Measurements from ENCODE around the gene ADCY7. TPM values are rescaled to one million over a fixed set of nuclear protein-coding genes. Genes with fewer than 3 reads are reported as not detected.

ADCY7 gene
- total RNA-seq, 1 donor from 2014 or later: 128 TPM

- no peaks in the 10 kb centered on the region for H3K27me3 Mint-ChIP-seq
- no peak for ATAC-seq (ENCODE audit: low read depth)
- ChIA-PET CTCF (no interaction called here), POLR2A (no interaction called here)
- H3K27ac Mint-ChIP-seq: no peak overlapping the region
- peak; percentile 9 for DNase-seq
- TF ChIP-seq, protein P1, sequence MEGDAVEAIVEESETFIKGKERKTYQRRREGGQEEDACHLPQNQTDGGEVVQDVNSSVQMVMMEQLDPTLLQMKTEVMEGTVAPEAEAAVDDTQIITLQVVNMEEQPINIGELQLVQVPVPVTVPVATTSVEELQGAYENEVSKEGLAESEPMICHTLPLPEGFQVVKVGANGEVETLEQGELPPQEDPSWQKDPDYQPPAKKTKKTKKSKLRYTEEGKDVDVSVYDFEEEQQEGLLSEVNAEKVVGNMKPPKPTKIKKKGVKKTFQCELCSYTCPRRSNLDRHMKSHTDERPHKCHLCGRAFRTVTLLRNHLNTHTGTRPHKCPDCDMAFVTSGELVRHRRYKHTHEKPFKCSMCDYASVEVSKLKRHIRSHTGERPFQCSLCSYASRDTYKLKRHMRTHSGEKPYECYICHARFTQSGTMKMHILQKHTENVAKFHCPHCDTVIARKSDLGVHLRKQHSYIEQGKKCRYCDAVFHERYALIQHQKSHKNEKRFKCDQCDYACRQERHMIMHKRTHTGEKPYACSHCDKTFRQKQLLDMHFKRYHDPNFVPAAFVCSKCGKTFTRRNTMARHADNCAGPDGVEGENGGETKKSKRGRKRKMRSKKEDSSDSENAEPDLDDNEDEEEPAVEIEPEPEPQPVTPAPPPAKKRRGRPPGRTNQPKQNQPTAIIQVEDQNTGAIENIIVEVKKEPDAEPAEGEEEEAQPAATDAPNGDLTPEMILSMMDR (IDR thresholded peaks at IDR 0.05): no peak
- H3K4me3 Mint-ChIP-seq: no peak overlapping the region
- H3K4me1 Mint-ChIP-seq: no peaks in the 10 kb centered on the region
- intact Hi-C loops (cut with micrococcal nuclease): no loop called here
- peaks cover 61% of the 10 kb centered on the region for H3K36me3 Mint-ChIP-seq (ENCODE audit: low read depth)
- no peaks in the 10 kb centered on the region for H3K9me3 Mint-ChIP-seq
These were observed 36.2 kb downstream of the ADCY7 start for GRCh38 chr16:50302472-50303005.

- POLR2A ChIA-PET: interaction anchor here (0.7 kb wide), 2 partner anchors 29 to 51 kb away, joined by 8 to 9 read pairs; no protein-coding TSS in a partner anchor
- Mint-ChIP-seq H3K27me3 (no peaks in the 10 kb centered on the region), H3K27ac (no peak overlapping the region), H3K9me3 (no peaks in the 10 kb centered on the region), H3K36me3 (ENCODE audit: low read depth) (peaks cover 60% of the 10 kb centered on the region), H3K4me1 (no peaks in the 10 kb centered on the region), H3K4me3 (no peak overlapping the region)
- TF ChIP-seq, protein P1 (IDR thresholded peaks at IDR 0.05): no peak
- CTCF ChIA-PET: no interaction called here
- DNase-seq (peak; percentile 4), ATAC-seq (ENCODE audit: low read depth) (no peak)
- intact Hi-C loops (cut with micrococcal nuclease): no loop called here
These were observed 36.8 kb downstream of the ADCY7 start for GRCh38 chr16:50303041-50303604.

- ChIA-PET CTCF (no interaction called here), POLR2A (interaction anchor here (0.7 kb wide), 2 partner anchors 30 to 51 kb away, joined by 8 to 9 read pairs; no protein-coding TSS in a partner anchor)
- H3K9me3 Mint-ChIP-seq: no peaks in the 10 kb centered on the region
- H3K36me3 Mint-ChIP-seq (ENCODE audit: low read depth): peaks cover 59% of the 10 kb centered on the region
- peak; percentile 10 for DNase-seq
- no peaks in the 10 kb centered on the region for H3K27me3 Mint-ChIP-seq
- intact Hi-C loops (cut with micrococcal nuclease): no loop called here
- no peak overlapping the region for H3K4me3 Mint-ChIP-seq
- no peak for ATAC-seq (ENCODE audit: low read depth)
- no peak overlapping the region for H3K27ac Mint-ChIP-seq
- TF ChIP-seq, protein P1 (IDR thresholded peaks at IDR 0.05): no peak
- H3K4me1 Mint-ChIP-seq: no peaks in the 10 kb centered on the region
These were observed 37.5 kb downstream of the ADCY7 start for GRCh38 chr16:50303605-50304466.

DNA sequence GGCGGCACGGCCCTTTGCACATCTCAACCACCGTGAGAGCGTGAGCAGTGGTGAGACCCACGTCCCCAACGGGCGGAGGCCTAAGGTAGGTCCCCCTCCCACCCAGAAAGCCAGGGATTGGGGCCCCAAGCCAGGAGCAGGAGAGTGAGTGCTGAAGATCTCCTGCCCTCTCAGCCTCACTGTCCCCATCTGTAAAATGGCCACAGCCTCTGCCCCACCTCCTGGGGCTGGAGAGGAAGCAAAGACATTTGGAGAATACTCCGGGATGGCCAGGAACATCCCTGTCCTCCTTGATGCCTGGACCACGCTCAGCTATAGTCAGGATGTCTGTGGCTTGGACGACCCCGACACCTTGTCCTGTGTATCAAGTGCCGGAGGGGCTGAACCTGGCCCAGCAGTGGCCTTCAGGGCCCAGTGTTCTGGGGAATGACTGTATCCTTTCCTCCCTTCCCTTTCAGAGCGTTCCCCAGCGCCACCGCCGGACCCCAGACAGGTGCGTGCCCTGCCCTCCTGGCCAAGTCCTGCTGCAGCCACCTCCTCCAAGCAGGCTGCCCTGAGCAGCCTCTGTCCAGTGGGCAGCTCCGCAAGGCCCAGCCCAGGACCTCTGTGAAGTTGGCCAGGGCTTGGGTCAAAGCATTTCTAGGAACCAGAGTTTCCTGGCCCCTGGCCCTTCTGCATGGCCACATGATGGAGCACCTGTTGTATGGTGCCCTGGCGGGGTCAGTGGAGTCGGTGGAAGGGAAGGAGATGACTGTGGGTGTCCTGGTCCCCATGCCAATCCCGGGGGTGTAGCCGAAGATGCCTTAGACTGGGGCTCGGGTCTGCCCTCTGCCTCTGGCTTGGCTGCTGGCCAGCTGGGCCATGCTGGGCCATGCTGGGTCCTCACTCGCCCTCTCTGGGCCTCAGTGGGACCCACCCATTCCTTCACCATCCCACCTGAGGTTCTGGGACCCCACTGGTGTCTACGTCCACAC is 38.4 kb downstream of the ADCY7 start:
- H3K4me1 Mint-ChIP-seq: no peaks in the 10 kb centered on the region
- TF ChIP-seq, protein P1 (IDR thresholded peaks at IDR 0.05): no peak
- H3K27ac Mint-ChIP-seq: no peak overlapping the region
- peaks cover 63% of the 10 kb centered on the region for H3K36me3 Mint-ChIP-seq (ENCODE audit: low read depth)
- POLR2A ChIA-PET: no interaction called here
- no peaks in the 10 kb centered on the region for H3K9me3 Mint-ChIP-seq
- DNase-seq: peak; percentile 9
- H3K27me3 Mint-ChIP-seq: no peaks in the 10 kb centered on the region
- CTCF ChIA-PET: no interaction called here
- H3K4me3 Mint-ChIP-seq: no peak overlapping the region
- intact Hi-C loops (cut with micrococcal nuclease): no loop called here
- no peak for ATAC-seq (ENCODE audit: low read depth)

Data from activated B cell treated with CpG ODN at 0.5 μM for 24 hours (primary cell).